Upper lobe of left lung (tissue), 4 donors: ENCODE results near the gene TMPRSS3.

Source experiments
- EP300 ChIP-seq, 4 donors: sonication (generic); formaldehyde crosslinking; IDR thresholded peaks; one replicate each; pipeline ENCODE4 v1.5.1; 2017; ENCODE audit warnings: antibody characterized with exemption in 4 of 4, control low read depth in 2 of 4
- POLR2AphosphoS5 ChIP-seq, 2 donors: sonication (generic); formaldehyde crosslinking; IDR thresholded peaks; one replicate each; pipeline ENCODE4 v1.5.1; 2017; ENCODE audit warnings: antibody characterized with exemption in 2 of 2
- TF ChIP-seq, protein P1 (sequence below), 6 experiments: fragments of 450-650 bp in 4 of 6; fragments of 200-600 bp in 2 of 6; sonication (generic) in 2 of 6; IDR thresholded peaks; one replicate each; pipeline ENCODE4 v1.5.1; 2016 to 2019; ENCODE audit warnings: antibody characterized with exemption in 6 of 6

DNA sequence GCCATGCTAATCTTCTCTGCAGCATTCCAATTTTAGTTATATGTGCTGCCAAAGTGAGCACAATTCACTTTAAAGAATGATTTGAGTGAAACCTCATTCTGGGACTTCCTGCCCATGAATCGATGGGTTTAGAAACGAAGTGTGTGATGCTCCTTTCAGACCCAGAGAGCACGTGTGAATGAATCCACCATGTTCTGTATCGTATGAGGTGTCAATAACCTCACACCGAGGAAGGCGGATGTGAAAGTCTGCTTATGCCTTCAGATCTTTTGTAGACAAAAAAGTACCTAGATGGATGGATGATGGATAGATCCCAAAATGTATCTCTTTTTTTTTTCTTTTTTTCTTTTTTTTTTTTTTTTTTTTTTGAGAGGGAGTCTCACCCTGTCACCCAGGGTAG is 21.7 kb upstream of the TMPRSS3 start:
- TF ChIP-seq, protein P1, sequence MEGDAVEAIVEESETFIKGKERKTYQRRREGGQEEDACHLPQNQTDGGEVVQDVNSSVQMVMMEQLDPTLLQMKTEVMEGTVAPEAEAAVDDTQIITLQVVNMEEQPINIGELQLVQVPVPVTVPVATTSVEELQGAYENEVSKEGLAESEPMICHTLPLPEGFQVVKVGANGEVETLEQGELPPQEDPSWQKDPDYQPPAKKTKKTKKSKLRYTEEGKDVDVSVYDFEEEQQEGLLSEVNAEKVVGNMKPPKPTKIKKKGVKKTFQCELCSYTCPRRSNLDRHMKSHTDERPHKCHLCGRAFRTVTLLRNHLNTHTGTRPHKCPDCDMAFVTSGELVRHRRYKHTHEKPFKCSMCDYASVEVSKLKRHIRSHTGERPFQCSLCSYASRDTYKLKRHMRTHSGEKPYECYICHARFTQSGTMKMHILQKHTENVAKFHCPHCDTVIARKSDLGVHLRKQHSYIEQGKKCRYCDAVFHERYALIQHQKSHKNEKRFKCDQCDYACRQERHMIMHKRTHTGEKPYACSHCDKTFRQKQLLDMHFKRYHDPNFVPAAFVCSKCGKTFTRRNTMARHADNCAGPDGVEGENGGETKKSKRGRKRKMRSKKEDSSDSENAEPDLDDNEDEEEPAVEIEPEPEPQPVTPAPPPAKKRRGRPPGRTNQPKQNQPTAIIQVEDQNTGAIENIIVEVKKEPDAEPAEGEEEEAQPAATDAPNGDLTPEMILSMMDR (IDR thresholded peaks at IDR 0.05): no peak
- TF ChIP-seq EP300 (IDR thresholded peaks at IDR 0.05) (no peak), POLR2AphosphoS5 (IDR thresholded peaks at IDR 0.05) (no peak)
